WTC11 (cell line): ENCODE data around the gene RMDN3. TPM values are rescaled to one million over a fixed set of nuclear protein-coding genes. Genes with fewer than 3 reads are reported as not detected.

Experiments
- ATAC-seq: fragments of 200-7000 bp; cut with Tn5 transposase; 2 replicates; pipeline ENCODE4 v1.10.0; 2021; ENCODE audit warnings: mild to moderate bottlenecking, moderate library complexity
- CTCF ChIA-PET: fragments of 300-600 bp; sonication (Branson Sonifier 250); formaldehyde crosslinking; loops from one replicate; lab custom pipeline; 2021; ENCODE audit warnings: antibody characterized with exemption; lab: Charles Lee
- POLR2A ChIA-PET: fragments of 350-600 bp; sonication (Branson Sonifier 250); formaldehyde crosslinking; loops from one replicate; lab custom pipeline; 2021; ENCODE audit warnings: antibody characterized with exemption; lab: Charles Lee
- DNase-seq: peaks from one replicate; pipeline ENCODE4 v3.0.0; 2021; ENCODE audit warnings: low spot score
- H3K27ac Mint-ChIP-seq: 2 replicates; pipeline ENCODE4 v1.8.0; 2021; ENCODE audit warnings: mixed read lengths
- H3K27me3 Mint-ChIP-seq: 2 replicates; pipeline ENCODE4 v1.8.0; 2021; ENCODE audit warnings: low read depth, mild to moderate bottlenecking, moderate library complexity, mixed read lengths
- H3K36me3 Mint-ChIP-seq: 2 replicates; pipeline ENCODE4 v1.8.0; 2021; ENCODE audit warnings: mixed read lengths
- H3K4me1 Mint-ChIP-seq: 2 replicates; pipeline ENCODE4 v1.8.0; 2022; ENCODE audit warnings: mixed read lengths
- H3K4me3 Mint-ChIP-seq: 2 replicates; pipeline ENCODE4 v1.8.0; 2021; ENCODE audit warnings: mild to moderate bottlenecking, moderate library complexity, mixed read lengths
- H3K9me3 Mint-ChIP-seq: 2 replicates; pipeline ENCODE4 v1.8.0; 2021; ENCODE audit warnings: mixed read lengths
- FOXP4 ChIP-seq: sonication (generic); formaldehyde crosslinking; IDR thresholded peaks from 2 replicates; pipeline ENCODE4 v1.8.0; 2022; ENCODE audit warnings: mild to moderate bottlenecking, missing genetic modification reagents
- HMGA2 ChIP-seq: fragments of 250-450 bp; sonication (Bioruptor Pico); IDR thresholded peaks from 2 replicates; pipeline ENCODE4 v1.4.0; 2021; ENCODE audit warnings: mild to moderate bottlenecking, moderate library complexity
- HMGXB4 ChIP-seq: sonication (generic); formaldehyde crosslinking; IDR thresholded peaks from 2 replicates; pipeline ENCODE4 v1.8.1; 2023; ENCODE audit warnings: mild to moderate bottlenecking, moderate library complexity, missing genetic modification reagents
- OVOL2 ChIP-seq: fragments of 250-450 bp; sonication (Bioruptor Pico); IDR thresholded peaks from 2 replicates; pipeline ENCODE4 v1.9.0; 2021; ENCODE audit warnings: mild to moderate bottlenecking, borderline replicate concordance
- ZNF532 ChIP-seq: fragments of 250-450 bp; sonication (Bioruptor Pico); IDR thresholded peaks from 2 replicates; pipeline ENCODE4 v1.9.0; 2021; ENCODE audit warnings: mild to moderate bottlenecking, borderline replicate concordance
- total RNA-seq: library from RNA; stranded (reverse); gene quantifications from 3 replicates; pipeline ENCODE4 v1.2.3, GENCODE V29; 2021
- TF ChIP-seq, protein P1 (sequence below): sonication (generic); formaldehyde crosslinking; IDR thresholded peaks from 2 replicates; pipeline ENCODE4 v1.8.0; 2022; ENCODE audit warnings: missing genetic modification reagents

Gene RMDN3
- total RNA-seq, 1 experiment from 2014 or later: 22.8 TPM

- no peak for TF ChIP-seq OVOL2 (CRISPR knock-in tag)
- POLR2A ChIA-PET: no interaction called here
- H3K36me3 Mint-ChIP-seq: peaks cover 11% of the 10 kb centered on the region
- CTCF ChIA-PET: interaction anchor here (0.6 to 2.7 kb wide), 7 partner anchors 15 to 154 kb away, joined by 3 to 13 read pairs (median 4); partner anchors contain the start of gene VPS18
- DNase-seq: no peak
- H3K4me1 Mint-ChIP-seq: peaks cover 25% of the 10 kb centered on the region
- H3K4me3 Mint-ChIP-seq: no peak overlapping the region
- no peak overlapping the region for H3K27ac Mint-ChIP-seq
- no peak for ATAC-seq
- H3K27me3 Mint-ChIP-seq: no peaks in the 10 kb centered on the region
- H3K9me3 Mint-ChIP-seq: no peaks in the 10 kb centered on the region
Measured at GRCh38 chr15:40743485-40743901, 11.6 kb downstream of the RMDN3 start.

DNA sequence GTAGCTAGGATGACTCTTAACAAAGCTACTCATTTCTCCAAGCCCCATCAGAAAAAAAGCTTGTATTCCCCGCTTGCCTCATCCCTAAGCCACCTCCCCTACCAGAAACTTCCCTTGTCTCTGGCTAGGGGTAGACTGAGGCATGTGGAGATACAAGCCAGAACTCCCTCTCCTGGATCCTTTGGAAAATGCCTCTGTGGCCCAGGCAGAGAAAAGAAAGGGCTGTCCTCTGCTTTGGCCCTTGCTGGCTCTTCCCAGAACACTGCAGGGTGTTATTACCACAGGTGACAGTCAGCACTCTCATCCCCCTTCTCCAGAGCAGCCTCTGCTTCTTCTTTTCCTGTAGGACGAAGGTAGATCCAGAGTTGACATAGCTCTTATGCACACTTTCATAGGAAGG lies 15.2 kb downstream of the RMDN3 start:
- DNase-seq: no peak

More for the DNA sequence above, 15.2 kb downstream of the RMDN3 start:
- Mint-ChIP-seq H3K4me3 (no peak overlapping the region), H3K27me3 (no peaks in the 10 kb centered on the region), H3K27ac (peak overlapping the region; percentile 91), H3K36me3 (peaks cover 25% of the 10 kb centered on the region), H3K4me1 (peaks cover 43% of the 10 kb centered on the region), H3K9me3 (no peaks in the 10 kb centered on the region)
- CTCF ChIA-PET: interaction anchor here (0.9 to 3.2 kb wide), 24 partner anchors 8 to 491 kb away, joined by 3 to 16 read pairs (median 4); partner anchors contain the start of genes CHP1, DNAJC17, EXD1 and GCHFR
- peak; percentile 62 for ATAC-seq
- TF ChIP-seq HMGA2 (CRISPR knock-in tag) (no peak), ZNF532 (CRISPR knock-in tag) (no peak), HMGXB4 (no peak), FOXP4 (CRISPR knock-in tag) (no peak)
- TF ChIP-seq, protein P1, sequence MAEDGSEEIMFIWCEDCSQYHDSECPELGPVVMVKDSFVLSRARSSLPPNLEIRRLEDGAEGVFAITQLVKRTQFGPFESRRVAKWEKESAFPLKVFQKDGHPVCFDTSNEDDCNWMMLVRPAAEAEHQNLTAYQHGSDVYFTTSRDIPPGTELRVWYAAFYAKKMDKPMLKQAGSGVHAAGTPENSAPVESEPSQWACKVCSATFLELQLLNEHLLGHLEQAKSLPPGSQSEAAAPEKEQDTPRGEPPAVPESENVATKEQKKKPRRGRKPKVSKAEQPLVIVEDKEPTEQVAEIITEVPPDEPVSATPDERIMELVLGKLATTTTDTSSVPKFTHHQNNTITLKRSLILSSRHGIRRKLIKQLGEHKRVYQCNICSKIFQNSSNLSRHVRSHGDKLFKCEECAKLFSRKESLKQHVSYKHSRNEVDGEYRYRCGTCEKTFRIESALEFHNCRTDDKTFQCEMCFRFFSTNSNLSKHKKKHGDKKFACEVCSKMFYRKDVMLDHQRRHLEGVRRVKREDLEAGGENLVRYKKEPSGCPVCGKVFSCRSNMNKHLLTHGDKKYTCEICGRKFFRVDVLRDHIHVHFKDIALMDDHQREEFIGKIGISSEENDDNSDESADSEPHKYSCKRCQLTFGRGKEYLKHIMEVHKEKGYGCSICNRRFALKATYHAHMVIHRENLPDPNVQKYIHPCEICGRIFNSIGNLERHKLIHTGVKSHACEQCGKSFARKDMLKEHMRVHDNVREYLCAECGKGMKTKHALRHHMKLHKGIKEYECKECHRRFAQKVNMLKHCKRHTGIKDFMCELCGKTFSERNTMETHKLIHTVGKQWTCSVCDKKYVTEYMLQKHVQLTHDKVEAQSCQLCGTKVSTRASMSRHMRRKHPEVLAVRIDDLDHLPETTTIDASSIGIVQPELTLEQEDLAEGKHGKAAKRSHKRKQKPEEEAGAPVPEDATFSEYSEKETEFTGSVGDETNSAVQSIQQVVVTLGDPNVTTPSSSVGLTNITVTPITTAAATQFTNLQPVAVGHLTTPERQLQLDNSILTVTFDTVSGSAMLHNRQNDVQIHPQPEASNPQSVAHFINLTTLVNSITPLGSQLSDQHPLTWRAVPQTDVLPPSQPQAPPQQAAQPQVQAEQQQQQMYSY (CRISPR knock-in tag): no peak
- POLR2A ChIA-PET: interaction anchor here (0.5 to 0.6 kb wide), 3 partner anchors 38 to 150 kb away, joined by 3 to 9 read pairs (median 4); no protein-coding TSS in a partner anchor
